Rectal smooth muscle tissue (tissue), 1 donor: ENCODE data around the gene TMEM72.

ENCODE experiments used
- H3K27ac ChIP-seq: one replicate; pipeline ENCODE4 v1.7.0; 2013; ENCODE audit warnings: low read depth, low read length, inconsistent platforms
- H3K27me3 ChIP-seq: one replicate; pipeline ENCODE4 v1.7.0; 2013; ENCODE audit warnings: low read length; ENCODE audit not compliant: control insufficient read depth, insufficient read depth
- H3K36me3 ChIP-seq: one replicate; pipeline ENCODE4 v1.7.0; 2013; ENCODE audit warnings: low read length; ENCODE audit not compliant: control insufficient read depth, insufficient read depth
- H3K4me1 ChIP-seq: one replicate; pipeline ENCODE4 v1.7.0; 2013; ENCODE audit warnings: low read length; ENCODE audit not compliant: control insufficient read depth, insufficient read depth
- H3K4me3 ChIP-seq: one replicate; pipeline ENCODE4 v1.7.0; 2013; ENCODE audit warnings: low read length
- H3K9ac ChIP-seq: one replicate; pipeline ENCODE4 v1.7.0; 2013; ENCODE audit warnings: low read length

The TMEM72 gene

DNA sequence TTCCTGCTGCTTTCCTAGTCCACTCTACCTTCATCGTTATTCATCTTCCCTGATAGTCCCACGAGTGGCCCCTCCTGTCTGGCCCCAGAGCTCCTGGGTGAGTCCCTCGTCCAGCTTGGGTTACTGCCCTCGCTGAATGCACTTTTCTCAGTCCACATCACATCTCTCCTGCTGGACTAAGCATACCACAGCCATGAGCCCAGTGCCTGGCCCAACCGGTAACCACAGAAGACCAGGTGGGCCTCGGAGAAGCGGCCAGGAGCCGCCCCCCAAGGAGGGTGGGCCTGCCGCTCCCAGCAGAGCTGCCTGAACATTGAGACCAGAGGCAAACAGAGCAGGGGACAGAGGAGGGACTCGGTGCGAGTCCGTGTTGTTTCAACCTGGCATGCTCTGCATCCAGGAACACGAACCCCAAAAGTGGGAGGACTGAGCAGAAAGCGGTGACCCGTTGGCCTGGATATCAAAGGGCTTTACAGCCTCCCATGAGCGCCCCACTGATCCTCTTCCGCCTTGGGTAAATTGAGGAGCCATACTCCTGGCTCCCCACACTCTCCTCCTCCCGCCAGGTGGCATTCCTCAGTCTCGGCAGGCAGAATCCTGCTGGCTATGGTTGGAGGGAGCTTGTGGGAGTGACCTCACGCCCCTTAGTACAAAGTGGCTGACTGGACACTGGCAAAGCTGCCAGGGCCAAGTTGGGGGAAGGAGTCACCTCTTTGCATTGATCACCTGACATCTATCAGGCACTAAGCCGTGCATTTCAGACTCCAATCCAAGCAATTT, 13.3 kb downstream of the TMEM72 start:
- no peaks in the 10 kb centered on the region for H3K36me3 ChIP-seq
- H3K4me1 ChIP-seq: no peaks in the 10 kb centered on the region
- H3K4me3 ChIP-seq: no peak overlapping the region
- no peak overlapping the region for H3K9ac ChIP-seq
- no peaks in the 10 kb centered on the region for H3K27me3 ChIP-seq
- no peak overlapping the region for H3K27ac ChIP-seq

GRCh38 chr10:44925224-44925623, 14.1 kb downstream of the TMEM72 start:
- H3K36me3 ChIP-seq: no peaks in the 10 kb centered on the region
- H3K4me1 ChIP-seq: no peaks in the 10 kb centered on the region
- no peak overlapping the region for H3K27ac ChIP-seq
- no peaks in the 10 kb centered on the region for H3K27me3 ChIP-seq
- no peak overlapping the region for H3K4me3 ChIP-seq
- no peak overlapping the region for H3K9ac ChIP-seq

DNA sequence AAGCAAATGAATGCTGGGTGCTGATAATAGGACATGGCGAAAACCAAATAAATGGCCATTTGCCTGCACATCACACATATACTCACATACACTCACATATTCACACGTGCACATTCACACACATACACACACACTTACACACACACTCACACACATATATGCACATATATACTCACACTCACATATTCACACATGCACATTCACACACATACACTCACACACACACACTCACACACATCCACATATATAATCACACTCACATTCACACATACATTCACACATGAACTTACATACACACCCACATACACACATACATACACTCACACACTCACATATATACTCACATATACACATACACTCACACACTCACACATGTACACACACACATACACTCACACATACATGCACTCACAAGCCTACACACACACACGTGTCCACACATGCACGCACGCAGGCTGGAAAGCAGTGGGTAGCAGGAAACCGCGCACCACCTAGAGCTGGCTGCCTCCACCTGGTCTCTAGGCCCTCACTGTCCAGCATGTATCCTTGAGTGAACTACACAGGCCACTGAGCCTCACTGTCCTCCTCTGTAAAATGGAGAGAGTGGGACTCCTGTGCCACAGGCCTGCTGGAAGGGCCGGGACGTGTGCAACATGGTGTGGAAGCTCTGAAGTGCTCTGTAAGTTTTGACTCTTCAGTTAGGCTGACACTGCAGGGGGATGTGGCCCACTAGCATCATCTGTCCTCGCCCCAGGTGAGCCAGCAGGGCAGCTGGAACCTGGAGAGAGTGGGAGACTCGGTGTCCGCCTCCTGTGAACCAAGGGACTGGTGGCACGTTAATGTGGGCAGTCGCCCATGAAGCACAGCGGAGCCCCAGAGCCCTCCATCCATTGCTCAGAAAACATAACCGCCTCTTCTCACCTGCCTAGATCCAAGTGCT, 14.9 kb downstream of the TMEM72 start:
- Histone ChIP-seq H3K27ac (no peak overlapping the region), H3K4me1 (no peaks in the 10 kb centered on the region), H3K4me3 (no peak overlapping the region), H3K36me3 (no peaks in the 10 kb centered on the region), H3K27me3 (no peaks in the 10 kb centered on the region), H3K9ac (no peak overlapping the region)

- H3K27ac ChIP-seq: no peak overlapping the region
Measured at GRCh38 chr10:44926751-44927351, 15.7 kb downstream of the TMEM72 start.

GRCh38 chr10:44927352-44927751, 16.2 kb downstream of the TMEM72 start:
- Histone ChIP-seq H3K4me3 (no peak overlapping the region), H3K9ac (no peak overlapping the region), H3K4me1 (peaks cover under 1% of the 10 kb centered on the region), H3K36me3 (no peaks in the 10 kb centered on the region), H3K27ac (no peak overlapping the region), H3K27me3 (no peaks in the 10 kb centered on the region)

More at GRCh38 chr10:44926751-44927351, 15.7 kb downstream of the TMEM72 start:
- no peaks in the 10 kb centered on the region for H3K27me3 ChIP-seq
- no peaks in the 10 kb centered on the region for H3K36me3 ChIP-seq
- H3K4me1 ChIP-seq: no peaks in the 10 kb centered on the region
- H3K4me3 ChIP-seq: no peak overlapping the region
- H3K9ac ChIP-seq: no peak overlapping the region

DNA sequence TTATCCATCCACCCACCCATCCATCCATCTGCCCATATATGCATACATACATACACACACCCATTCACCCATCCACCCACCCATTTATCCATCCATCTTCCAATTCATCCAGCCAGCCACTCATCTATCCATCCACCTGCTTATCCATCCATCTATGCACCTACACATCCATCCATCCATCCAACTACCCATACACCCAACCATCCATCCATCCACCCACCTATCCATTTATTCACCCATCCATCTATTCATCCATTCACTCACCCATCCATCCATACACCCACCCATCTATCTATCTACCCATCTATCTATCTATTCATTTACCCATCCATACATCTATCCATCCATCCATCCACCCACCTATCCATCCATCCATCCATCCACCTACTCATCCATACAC, 17.3 kb downstream of the TMEM72 start:
- Histone ChIP-seq H3K4me3 (no peak overlapping the region), H3K27me3 (no peaks in the 10 kb centered on the region)

DNA sequence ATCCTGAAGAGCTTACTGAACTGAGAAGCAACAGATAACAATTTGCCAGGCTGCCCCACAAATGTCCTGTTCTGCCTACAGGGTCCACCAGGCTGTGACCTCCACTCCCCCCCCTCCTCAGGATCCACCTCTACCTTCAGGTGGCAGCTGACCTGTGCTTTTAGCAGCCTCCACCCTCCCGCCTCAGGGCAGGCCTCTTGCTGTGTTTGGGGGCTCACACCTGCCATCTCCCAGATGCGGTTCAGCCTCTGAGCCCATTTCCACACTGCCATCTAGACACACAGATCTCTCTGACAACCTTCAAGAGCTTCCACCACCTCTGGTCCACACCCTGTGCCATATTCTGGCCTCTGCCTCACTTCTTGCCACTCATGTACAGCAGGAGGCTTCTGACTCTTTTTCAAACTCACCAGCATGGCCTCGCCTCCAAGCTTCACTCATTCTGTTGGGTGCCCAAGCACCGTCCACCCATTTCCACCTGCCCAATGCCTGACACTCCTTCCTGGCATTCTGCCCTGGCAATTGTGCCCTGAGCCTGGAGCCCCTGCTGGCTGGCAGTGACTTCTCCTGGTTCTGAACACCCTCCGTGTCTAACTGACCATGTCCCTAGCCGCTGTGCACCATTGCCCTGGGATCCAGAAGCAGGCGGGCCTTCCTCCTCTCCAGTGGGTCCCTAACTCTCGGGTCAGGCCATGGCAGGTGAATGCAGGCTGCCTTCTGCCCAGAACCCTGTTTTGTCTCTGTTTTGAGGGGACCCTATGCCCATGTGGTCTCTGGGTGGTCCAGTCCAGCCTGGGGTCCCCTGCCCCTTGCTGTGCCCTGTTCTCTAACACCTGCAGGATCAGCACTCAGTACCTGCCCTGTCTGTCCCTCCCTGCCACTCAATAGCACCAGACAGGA, 18.5 kb downstream of the TMEM72 start:
- H3K36me3 ChIP-seq: no peaks in the 10 kb centered on the region
- no peak overlapping the region for H3K4me3 ChIP-seq
- no peak overlapping the region for H3K9ac ChIP-seq
- H3K4me1 ChIP-seq: peaks cover 3% of the 10 kb centered on the region
- H3K27me3 ChIP-seq: no peaks in the 10 kb centered on the region
- no peak overlapping the region for H3K27ac ChIP-seq

More for the DNA sequence above, 17.3 kb downstream of the TMEM72 start:
- H3K36me3 ChIP-seq: no peaks in the 10 kb centered on the region
- H3K4me1 ChIP-seq: peaks cover 3% of the 10 kb centered on the region
- no peak overlapping the region for H3K27ac ChIP-seq
- H3K9ac ChIP-seq: no peak overlapping the region

GRCh38 chr10:44930904-44931620, 19.9 kb downstream of the TMEM72 start:
- H3K9ac ChIP-seq: no peak overlapping the region
- no peaks in the 10 kb centered on the region for H3K27me3 ChIP-seq
- H3K4me1 ChIP-seq: peaks cover 6% of the 10 kb centered on the region
- no peak overlapping the region for H3K27ac ChIP-seq
- no peak overlapping the region for H3K4me3 ChIP-seq
- H3K36me3 ChIP-seq: no peaks in the 10 kb centered on the region

DNA sequence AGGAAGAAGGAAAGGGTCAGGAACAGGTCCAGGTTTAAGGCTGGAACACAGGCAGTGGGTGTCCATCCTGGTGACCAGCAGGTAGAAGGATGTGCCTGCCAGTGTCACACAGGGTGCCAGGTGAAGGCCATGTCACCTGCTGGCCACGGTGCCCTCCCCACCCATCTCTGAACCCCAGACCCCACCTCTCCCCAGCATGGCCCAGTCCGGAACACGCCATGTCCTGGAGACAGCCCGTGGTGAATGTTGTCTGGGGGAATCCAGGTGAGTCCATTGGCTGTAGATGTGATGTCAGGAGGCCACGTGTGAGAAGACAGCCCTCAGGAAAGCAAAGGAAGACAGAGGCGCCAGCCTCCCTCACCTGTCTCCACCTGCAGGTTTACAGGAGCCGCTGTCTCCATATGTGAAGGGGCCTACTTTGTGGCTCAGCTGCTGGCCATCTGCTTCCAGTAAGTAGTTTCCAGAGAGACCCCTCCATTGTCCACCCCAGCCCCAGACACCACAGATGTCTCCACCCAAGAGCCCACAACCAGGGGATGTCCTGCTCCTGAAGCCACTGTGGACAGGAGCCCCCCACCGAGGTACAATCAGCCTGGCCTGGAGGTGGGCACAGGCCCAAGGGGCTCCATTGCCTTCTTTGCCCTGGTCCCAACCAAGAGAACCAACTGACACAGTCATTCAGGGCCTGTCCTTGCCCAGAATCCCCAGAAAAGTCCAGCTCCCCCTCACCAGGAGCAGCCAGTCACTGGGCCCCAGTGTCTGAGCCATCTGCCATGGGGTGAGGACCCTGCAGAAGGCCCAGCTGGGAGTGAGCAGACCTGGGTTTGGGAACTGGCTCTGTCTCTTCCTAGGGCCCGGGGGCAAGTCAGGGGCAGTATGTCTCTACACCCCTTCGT, 20.7 kb downstream of the TMEM72 start:
- no peak overlapping the region for H3K27ac ChIP-seq
- H3K27me3 ChIP-seq: no peaks in the 10 kb centered on the region
- no peak overlapping the region for H3K9ac ChIP-seq

GRCh38 chr10:44932517-44933450, 21.6 kb downstream of the TMEM72 start:
- Histone ChIP-seq H3K4me1 (peaks cover 10% of the 10 kb centered on the region), H3K4me3 (no peak overlapping the region), H3K27me3 (no peaks in the 10 kb centered on the region), H3K27ac (no peak overlapping the region), H3K9ac (peak overlapping the region; percentile 16), H3K36me3 (no peaks in the 10 kb centered on the region)

More for the DNA sequence above, 20.7 kb downstream of the TMEM72 start:
- peaks cover 10% of the 10 kb centered on the region for H3K4me1 ChIP-seq
- H3K36me3 ChIP-seq: no peaks in the 10 kb centered on the region
- H3K4me3 ChIP-seq: no peak overlapping the region
